ENCODE data around the gene ACO2. TPM values are rescaled to one million over a fixed set of nuclear protein-coding genes. Genes with fewer than 3 reads are reported as not detected.

The ACO2 gene
- total and polyA plus RNA-seq, 2 of the 13 experiments (the other 11 are each of a cell fraction or from before 2014, with no cell fraction given): 19.2 to 45.6 TPM

- TF ChIP-seq HBP1 (CRISPR knock-in tag; IDR thresholded peaks at IDR 0.05; ENCODE audit: low read depth): no peak; the same call in 1 of the 2 replicates
- TF ChIP-seq PHB2 (IDR thresholded peaks at IDR 0.05; ENCODE audit: partially characterized antibody): no peak
- TF ChIP-seq RFX3 (CRISPR knock-in tag; IDR thresholded peaks at IDR 0.05): 0 out of 2 replicates have a peak, but pooled peaks have one; percentile 10
- TF ChIP-seq ZNF17 (CRISPR knock-in tag; IDR thresholded peaks at IDR 0.05): no peak
- TF ChIP-seq GFI1 (CRISPR knock-in tag; IDR thresholded peaks at IDR 0.05; ENCODE audit: borderline replicate concordance): no peak
- TF ChIP-seq U2AF2 (IDR thresholded peaks at IDR 0.05; ENCODE audit: low read depth, low read length): no peak
- TF ChIP-seq ERF (CRISPR knock-in tag; IDR thresholded peaks at IDR 0.05): no peak; the same call in 1 of the 2 replicates
- TF ChIP-seq ZBED4 (CRISPR knock-in tag; IDR thresholded peaks at IDR 0.05; ENCODE audit: borderline replicate concordance): no peak
- no peak for TF ChIP-seq YEATS4 (CRISPR knock-in tag; IDR thresholded peaks at IDR 0.05; ENCODE audit: borderline replicate concordance)
- peak; percentile 82 for TF ChIP-seq ARID4A (CRISPR knock-in tag; IDR thresholded peaks at IDR 0.05; ENCODE audit: borderline replicate concordance)
- TF ChIP-seq KLF12 (CRISPR knock-in tag; IDR thresholded peaks at IDR 0.05; ENCODE audit: borderline replicate concordance): no peak
- no peak for TF ChIP-seq ZFP90 (CRISPR knock-in tag; IDR thresholded peaks at IDR 0.05; ENCODE audit: borderline replicate concordance)
- no peak for TF ChIP-seq REL (CRISPR knock-in tag; conservative IDR thresholded peaks at IDR 0.05)
- no peak for TF ChIP-seq TOE1 (CRISPR knock-in tag; IDR thresholded peaks at IDR 0.05)
- TF ChIP-seq TMF1 (CRISPR knock-in tag; IDR thresholded peaks at IDR 0.05; ENCODE audit: low read depth): no peak
- TF ChIP-seq ZNF850 (CRISPR knock-in tag; conservative IDR thresholded peaks at IDR 0.05): no peak
- TF ChIP-seq ZBTB39 (CRISPR knock-in tag; IDR thresholded peaks at IDR 0.05): no peak
- no peak; the same call in 1 of the 2 replicates for TF ChIP-seq ARNT2 (CRISPR knock-in tag; IDR thresholded peaks at IDR 0.05; ENCODE audit: low read depth)
Measured at GRCh38 chr22:41469218-41469851, 418 bp downstream of the ACO2 start (continued).

Data from HepG2 (cell line).